ENCODE measurements around the gene CYB561. TPM values are rescaled to one million over a fixed set of nuclear protein-coding genes. Genes with fewer than 3 reads are reported as not detected.

The CYB561 gene
- polyA plus RNA-seq, 3 donors = 5.2 to 11.8 (median 8.3) TPM

- Histone ChIP-seq H3K4me2 (replicated peaks; ENCODE audit: extremely low read depth, low read length, poor library complexity, severe bottlenecking) (peak overlapping the region; percentile 64), H3K27me3 (ENCODE audit: control insufficient read depth in 2 of 2, insufficient read depth in 2 of 2, low read length in 2 of 2) (no peaks in the 10 kb centered on the region), H3K9me3 (replicated peaks in 1 of 2; ENCODE audit: control insufficient read depth in 1 of 2, insufficient read depth in 1 of 2, low read length in 2 of 2) (no peaks in the 10 kb centered on the region), H3K27ac (ENCODE audit: low read depth in 1 of 2, low read length in 2 of 2) (peak overlapping the region; percentile 51 to 83), H3K9ac (ENCODE audit: insufficient read depth, low read length, poor library complexity, severe bottlenecking) (no peak overlapping the region), H3K4me1 (ENCODE audit: control insufficient read depth in 1 of 2, insufficient read depth in 2 of 2, low read length in 2 of 2) (peaks cover 42 to 46% of the 10 kb centered on the region in 2 donors), H2AFZ (ENCODE audit: insufficient read depth, low read depth, low read length, poor library complexity, severe bottlenecking) (peak overlapping the region; percentile 65), H4K20me1 (ENCODE audit: insufficient read depth, low read length) (no peaks in the 10 kb centered on the region), H3K4me3 (replicated peaks in 1 of 3; ENCODE audit: low read depth in 2 of 3, low read length in 3 of 3) (peak overlapping the region in 1 of 3 experiments; percentile 45), H3K79me2 (ENCODE audit: insufficient read depth, low read length) (no peaks in the 10 kb centered on the region), H3K36me3 (replicated peaks in 1 of 2; ENCODE audit: control insufficient read depth in 1 of 2, insufficient read depth in 2 of 2, low read length in 2 of 2) (no peaks in the 10 kb centered on the region)
- DNase-seq = peak; percentile 58 to 68 (median 66)
- Mint-ChIP-seq H3K4me1 (peaks cover 38% of the 10 kb centered on the region), H3K4me3 (peak overlapping the region; percentile 70 to 72), H3K9me3 (peaks cover 0 to 3% (median 0%) of the 10 kb centered on the region in 7 donors), H3K36me3 (no peaks in the 10 kb centered on the region), H3K27ac (peak overlapping the region; percentile 85 to 95 (median 89)), H3K27me3 (ENCODE audit: low read depth in 3 of 3) (peaks cover under 1 to 4% (median 3%) of the 10 kb centered on the region in 3 donors)
- intact Hi-C loops (cut with micrococcal nuclease) = loop anchor here (5.0 to 10.0 kb wide), 2 partner anchors 105 to 178 kb away; no protein-coding TSS in a partner anchor
- no peak for TF ChIP-seq CTCF (IDR thresholded peaks at IDR 0.05)
- 9% methylated on average over 8 of the region's 8 CpGs for WGBS (ENCODE audit: insufficient coverage)
Observed at GRCh38 chr17:63439687-63440086, 6.4 kb downstream of the CYB561 start.

- no peaks in the 10 kb centered on the region for H3K9me3 ChIP-seq (replicated peaks in 1 of 2; ENCODE audit: control insufficient read depth in 1 of 2, insufficient read depth in 1 of 2, low read length in 2 of 2)
- Mint-ChIP-seq H3K4me1 (peaks cover 51% of the 10 kb centered on the region), H3K9me3 (peaks cover 0 to 3% (median 0%) of the 10 kb centered on the region in 7 donors), H3K27ac (peak overlapping the region in 5 of 7 donors; percentile 16 to 72 (median 57)), H3K36me3 (no peaks in the 10 kb centered on the region), H3K27me3 (ENCODE audit: low read depth in 3 of 3) (peaks cover 0 to 7% (median 2%) of the 10 kb centered on the region in 3 donors), H3K4me3 (peak overlapping the region; percentile 47 to 74)
- no peak for DNase-seq
- peaks cover 51 to 59% of the 10 kb centered on the region in 2 donors for H3K4me1 ChIP-seq (ENCODE audit: control insufficient read depth in 1 of 2, insufficient read depth in 2 of 2, low read length in 2 of 2)
- H3K79me2 ChIP-seq (ENCODE audit: insufficient read depth, low read length) = no peaks in the 10 kb centered on the region
- H3K9ac ChIP-seq (ENCODE audit: insufficient read depth, low read length, poor library complexity, severe bottlenecking) = no peak overlapping the region
- peak overlapping the region; percentile 35 for H3K4me2 ChIP-seq (replicated peaks; ENCODE audit: extremely low read depth, low read length, poor library complexity, severe bottlenecking)
- intact Hi-C loops (cut with micrococcal nuclease) = loop anchor here in 1 of 2 donors (5.0 kb wide), 1 partner anchor 179 kb away; no protein-coding TSS in a partner anchor
- WGBS (ENCODE audit: insufficient coverage) = 53% methylated on average over 24 of the region's 46 CpGs
- no peaks in the 10 kb centered on the region for H3K36me3 ChIP-seq (replicated peaks in 1 of 2; ENCODE audit: control insufficient read depth in 1 of 2, insufficient read depth in 2 of 2, low read length in 2 of 2)
- no peak for TF ChIP-seq CTCF (IDR thresholded peaks at IDR 0.05)
- no peaks in the 10 kb centered on the region for H3K27me3 ChIP-seq (ENCODE audit: control insufficient read depth in 2 of 2, insufficient read depth in 2 of 2, low read length in 2 of 2)
- no peaks in the 10 kb centered on the region for H4K20me1 ChIP-seq (ENCODE audit: insufficient read depth, low read length)
- peak overlapping the region in 1 of 2 donors; percentile 83 for H3K27ac ChIP-seq (ENCODE audit: low read depth in 1 of 2, low read length in 2 of 2)
- H3K4me3 ChIP-seq (replicated peaks in 1 of 3; ENCODE audit: low read depth in 2 of 3, low read length in 3 of 3) = no peak overlapping the region
- H2AFZ ChIP-seq (ENCODE audit: insufficient read depth, low read depth, low read length, poor library complexity, severe bottlenecking) = peak overlapping the region; percentile 72
Observed at GRCh38 chr17:63438092-63439051, 7.7 kb downstream of the CYB561 start.
